Activated T-helper 17 cell treated with anti-CD3 and anti-CD28 coated beads, Interleukin-2, amount 50 U/mL, for 72 hours (primary cell): ENCODE results near the gene EIF2S2. TPM values are rescaled to one million over a fixed set of nuclear protein-coding genes. Genes with fewer than 3 reads are reported as not detected.
"Not testable (repeated sequence)": the region's sequence is repeated elsewhere in the genome, so short reads cannot be mapped to it uniquely, and the experiment has no call there.

Experiments used
- ATAC-seq: fragments of 150-1000 bp; cut with Tn5 transposase; replicated peaks from 2 replicates; pipeline ENCODE4 v1.10.0; 2021; ENCODE audit warnings: mild to moderate bottlenecking, moderate library complexity
- H3K27ac Mint-ChIP-seq: one replicate; pipeline ENCODE4 v1.8.0; 2022; ENCODE audit warnings: mixed read lengths
- H3K27me3 Mint-ChIP-seq: one replicate; pipeline ENCODE4 v1.8.0; 2022; ENCODE audit warnings: mixed read lengths
- H3K36me3 Mint-ChIP-seq: one replicate; pipeline ENCODE4 v1.8.0; 2022; ENCODE audit warnings: low read depth, mild to moderate bottlenecking, mixed read lengths
- H3K4me1 Mint-ChIP-seq: one replicate; pipeline ENCODE4 v1.8.0; 2022; ENCODE audit warnings: mixed read lengths
- H3K4me3 Mint-ChIP-seq: one replicate; pipeline ENCODE4 v1.8.0; 2022; ENCODE audit warnings: mild to moderate bottlenecking, mixed read lengths
- H3K9me3 Mint-ChIP-seq: one replicate; pipeline ENCODE4 v1.8.0; 2022; ENCODE audit warnings: mixed read lengths
- total RNA-seq, 2 donors: library from RNA; stranded (reverse); gene quantifications; one replicate each; pipeline ENCODE4 v1.2.3, GENCODE V29; 2022

The EIF2S2 gene, protein sequence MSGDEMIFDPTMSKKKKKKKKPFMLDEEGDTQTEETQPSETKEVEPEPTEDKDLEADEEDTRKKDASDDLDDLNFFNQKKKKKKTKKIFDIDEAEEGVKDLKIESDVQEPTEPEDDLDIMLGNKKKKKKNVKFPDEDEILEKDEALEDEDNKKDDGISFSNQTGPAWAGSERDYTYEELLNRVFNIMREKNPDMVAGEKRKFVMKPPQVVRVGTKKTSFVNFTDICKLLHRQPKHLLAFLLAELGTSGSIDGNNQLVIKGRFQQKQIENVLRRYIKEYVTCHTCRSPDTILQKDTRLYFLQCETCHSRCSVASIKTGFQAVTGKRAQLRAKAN
- total RNA-seq = 100 to 1,000 TPM in 1 of 2 donors, 10 to 100 TPM in 1; 64.0 to 107 TPM

DNA sequence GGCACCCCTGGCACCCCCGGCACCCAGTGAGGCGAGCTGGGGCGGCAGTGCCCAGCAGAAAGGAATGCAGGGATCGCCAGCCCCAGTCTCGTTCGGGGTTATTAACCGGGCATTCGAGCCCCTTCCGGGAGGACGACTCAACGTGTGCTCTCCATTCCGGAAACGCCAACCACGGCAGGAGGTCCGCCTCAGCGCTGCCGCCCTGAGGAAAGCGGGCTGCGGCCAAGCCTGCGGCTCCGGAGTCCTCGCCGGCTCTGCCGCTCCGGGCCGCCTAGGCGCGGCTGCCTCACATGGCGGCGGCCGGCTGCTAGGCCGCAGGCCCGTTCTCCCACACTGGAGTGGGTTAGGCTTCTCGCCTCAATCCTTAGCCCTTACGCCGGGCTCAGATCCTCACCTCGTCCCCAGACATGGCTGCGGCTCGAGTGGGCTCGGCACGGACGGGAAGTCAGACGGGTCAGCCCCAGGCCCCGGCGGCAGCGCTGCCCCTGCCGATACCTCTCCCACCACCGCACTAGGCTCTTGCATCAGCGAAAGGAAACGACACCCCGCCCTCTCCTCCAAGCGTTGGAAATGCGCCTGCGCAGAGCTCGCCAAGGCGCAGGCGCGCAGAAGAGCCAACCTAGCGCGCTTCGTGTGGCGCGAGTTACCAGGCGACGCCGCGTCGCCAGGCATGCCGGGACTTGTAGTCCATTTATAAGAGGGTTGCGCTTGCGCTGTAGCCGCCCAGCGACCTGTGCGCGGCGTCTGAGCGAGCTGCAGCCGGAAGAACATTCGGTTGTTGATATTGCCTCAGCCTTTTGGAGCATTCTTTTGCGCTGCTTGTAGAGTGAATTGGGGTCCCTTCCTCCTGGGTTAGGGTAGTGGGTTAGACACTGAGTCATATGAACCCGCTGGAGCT, at the start of gene EIF2S2:
Gene EIF2S2 (minus strand): TSS at position 542 of the 898 bp plus-strand sequence. CDS start 133 bp downstream, at position 409.
- Mint-ChIP-seq H3K36me3 (peaks cover 53% of the 10 kb centered on the region), H3K27me3 (no peaks in the 10 kb centered on the region), H3K4me1 (peaks cover 33% of the 10 kb centered on the region), H3K9me3 (peaks cover 3% of the 10 kb centered on the region), H3K4me3 (peak within 1 kb of the TSS; percentile 96), H3K27ac (peak within 1 kb of the TSS; percentile 95)
- ATAC-seq = peak; percentile 90

DNA sequence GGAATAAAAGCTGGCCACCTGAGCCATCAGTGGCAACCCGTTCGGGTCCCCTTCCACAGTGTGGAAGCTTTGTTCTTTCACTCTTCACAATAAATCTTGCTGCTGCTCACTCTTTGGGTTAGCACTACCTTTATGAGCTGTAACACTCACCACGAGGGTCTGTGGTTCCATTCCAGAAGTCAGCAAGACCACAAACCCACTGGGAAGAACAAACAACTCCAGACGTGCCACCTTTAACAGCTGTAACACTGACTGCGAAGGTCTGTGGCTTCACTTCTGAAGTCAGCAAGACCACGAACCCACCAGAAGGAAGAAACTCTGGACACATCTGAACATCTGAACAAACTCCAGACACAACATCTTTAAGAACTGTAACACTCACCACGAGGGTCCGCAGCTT, 45.7 kb upstream of the EIF2S2 start:
- H3K27ac Mint-ChIP-seq, H3K4me3 Mint-ChIP-seq: not testable (repeated sequence)

DNA sequence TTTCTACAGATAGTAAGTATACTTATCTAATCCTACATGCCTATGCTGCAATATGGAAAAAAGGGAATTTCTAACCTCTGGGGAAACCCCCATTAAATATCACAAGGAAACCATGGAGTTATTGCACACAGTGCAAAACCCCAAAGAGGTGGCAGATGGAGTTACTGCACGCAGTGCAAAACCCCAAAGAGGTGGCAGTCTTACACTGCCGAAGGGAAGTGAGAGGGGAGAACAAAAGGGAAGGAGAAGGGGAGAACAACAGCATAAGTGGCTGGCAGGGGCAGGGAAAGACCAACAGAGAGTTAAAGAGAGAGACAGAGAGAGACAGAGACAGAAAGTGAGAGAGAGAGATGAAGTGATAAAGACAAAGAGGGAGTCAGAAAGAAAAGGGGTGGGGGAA, 43.8 kb upstream of the EIF2S2 start:
- no peak overlapping the region for H3K4me3 Mint-ChIP-seq
- H3K27ac Mint-ChIP-seq = no peak overlapping the region
- H3K4me1 Mint-ChIP-seq = no peaks in the 10 kb centered on the region
- no peaks in the 10 kb centered on the region for H3K36me3 Mint-ChIP-seq
- H3K9me3 Mint-ChIP-seq = no peaks in the 10 kb centered on the region
- peaks cover 11% of the 10 kb centered on the region for H3K27me3 Mint-ChIP-seq
- no peak for ATAC-seq

More for the DNA sequence above, 45.7 kb upstream of the EIF2S2 start:
- not testable (repeated sequence) for H3K4me1 Mint-ChIP-seq, ATAC-seq, H3K36me3 Mint-ChIP-seq, H3K9me3 Mint-ChIP-seq
- H3K27me3 Mint-ChIP-seq = peaks cover 11% of the 10 kb centered on the region

DNA sequence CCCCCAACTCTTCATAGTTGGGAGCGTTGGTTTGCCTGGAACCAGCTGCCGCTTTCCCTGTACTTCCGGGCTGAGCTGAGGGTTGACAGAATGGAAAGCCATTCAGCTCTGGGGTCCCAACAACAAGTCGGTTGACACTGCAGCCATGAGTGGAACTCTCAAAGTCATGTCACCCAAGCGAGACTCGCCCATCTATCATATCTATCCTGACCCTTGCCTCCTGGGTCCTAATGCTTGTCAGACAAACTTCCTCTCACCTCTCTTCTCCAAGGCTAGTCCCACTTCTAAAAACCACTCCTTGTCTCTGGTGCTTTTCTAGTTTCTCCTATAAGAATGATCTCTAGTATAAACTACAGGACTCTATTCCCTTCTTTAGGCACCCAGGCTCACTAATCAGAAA, 41.1 kb upstream of the EIF2S2 start:
- not testable (repeated sequence) for ATAC-seq, H3K9me3 Mint-ChIP-seq, H3K27ac Mint-ChIP-seq, H3K36me3 Mint-ChIP-seq, H3K4me1 Mint-ChIP-seq, H3K4me3 Mint-ChIP-seq
- peaks cover 11% of the 10 kb centered on the region for H3K27me3 Mint-ChIP-seq

DNA sequence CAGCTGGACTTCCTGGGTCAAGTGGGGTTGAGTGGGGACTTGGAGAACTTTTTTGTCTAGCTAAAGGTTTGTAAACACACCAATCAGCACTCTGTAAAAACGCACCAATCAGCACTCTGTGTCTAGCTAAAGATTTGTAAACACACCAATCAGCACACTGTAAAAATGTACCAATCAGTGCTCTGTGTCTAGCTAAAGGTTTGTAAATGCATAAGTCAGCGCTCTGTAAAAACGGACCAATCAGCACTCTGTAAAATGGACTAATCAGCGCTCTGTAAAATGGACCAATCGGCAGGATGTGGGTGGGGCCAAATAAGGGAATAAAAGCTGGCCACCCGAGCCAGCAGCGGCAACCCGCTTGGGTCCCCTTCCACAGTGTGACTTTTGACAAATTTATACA, 40.0 kb upstream of the EIF2S2 start:
- H3K27me3 Mint-ChIP-seq = peaks cover 11% of the 10 kb centered on the region
- H3K36me3 Mint-ChIP-seq, H3K27ac Mint-ChIP-seq, H3K4me3 Mint-ChIP-seq, H3K9me3 Mint-ChIP-seq, H3K4me1 Mint-ChIP-seq, ATAC-seq: not testable (repeated sequence)

DNA sequence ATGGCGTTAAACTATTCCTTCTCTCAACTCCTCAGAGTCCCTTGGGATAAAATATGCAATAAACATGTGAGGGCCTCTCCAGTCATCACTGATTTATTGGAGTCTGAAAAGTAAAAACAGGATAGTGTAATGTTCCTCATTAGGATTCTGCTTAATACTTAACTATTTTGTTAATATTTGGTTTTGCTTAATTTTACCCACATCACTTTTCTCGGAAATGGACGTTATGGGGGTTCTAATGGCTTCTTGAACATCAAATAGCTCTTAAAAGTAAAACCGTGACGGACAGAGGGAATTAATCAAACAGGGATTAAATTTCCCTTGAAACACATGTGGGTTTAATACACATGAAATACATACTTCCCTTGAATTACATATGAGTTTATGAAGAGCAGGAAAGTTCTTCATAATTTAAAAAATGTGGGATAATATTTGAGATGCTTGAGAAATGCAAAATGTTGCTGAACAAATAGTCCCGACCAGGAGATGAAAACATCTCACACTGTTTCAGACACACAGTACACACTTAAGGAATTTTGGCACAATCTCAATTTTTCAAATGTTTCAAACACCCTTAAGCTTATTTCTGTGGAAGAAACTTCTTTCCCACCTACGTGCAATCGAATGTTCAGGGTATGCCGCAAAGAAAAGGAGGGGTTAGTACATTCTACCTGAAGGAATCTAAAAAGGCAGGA, 38.4 kb upstream of the EIF2S2 start:
- Mint-ChIP-seq H3K36me3 (no peaks in the 10 kb centered on the region), H3K9me3 (no peaks in the 10 kb centered on the region), H3K27ac (no peak overlapping the region), H3K4me1 (no peaks in the 10 kb centered on the region), H3K4me3 (no peak overlapping the region), H3K27me3 (peaks cover 11% of the 10 kb centered on the region)
- no peak for ATAC-seq

DNA sequence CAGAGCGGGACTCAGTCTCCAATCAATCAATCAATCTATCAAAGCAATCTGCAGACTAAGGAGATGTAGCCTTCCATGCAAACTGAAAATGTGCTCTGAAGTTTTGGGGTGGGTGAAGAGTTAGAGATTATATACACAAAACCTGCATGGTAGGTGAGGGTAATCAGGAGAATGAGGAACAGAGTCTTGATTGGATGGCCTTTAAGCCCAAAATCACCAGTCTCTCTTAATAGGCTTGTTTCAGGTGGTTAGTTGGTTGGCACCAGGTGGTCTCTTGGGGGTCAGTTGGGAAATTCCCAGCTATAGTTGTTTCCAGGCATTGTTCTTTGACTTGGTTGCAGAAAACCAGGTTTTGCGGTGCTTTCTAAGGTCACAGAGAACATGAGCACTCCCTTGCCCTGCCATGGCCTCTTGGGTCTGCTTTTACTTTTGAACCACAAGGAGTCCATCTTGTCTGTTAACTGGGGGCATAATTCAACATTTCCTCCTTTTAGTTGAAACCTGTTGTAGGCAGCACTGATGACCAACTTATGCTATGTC, 33.3 kb upstream of the EIF2S2 start:
- no peak for ATAC-seq
- H3K4me3 Mint-ChIP-seq = no peak overlapping the region

DNA sequence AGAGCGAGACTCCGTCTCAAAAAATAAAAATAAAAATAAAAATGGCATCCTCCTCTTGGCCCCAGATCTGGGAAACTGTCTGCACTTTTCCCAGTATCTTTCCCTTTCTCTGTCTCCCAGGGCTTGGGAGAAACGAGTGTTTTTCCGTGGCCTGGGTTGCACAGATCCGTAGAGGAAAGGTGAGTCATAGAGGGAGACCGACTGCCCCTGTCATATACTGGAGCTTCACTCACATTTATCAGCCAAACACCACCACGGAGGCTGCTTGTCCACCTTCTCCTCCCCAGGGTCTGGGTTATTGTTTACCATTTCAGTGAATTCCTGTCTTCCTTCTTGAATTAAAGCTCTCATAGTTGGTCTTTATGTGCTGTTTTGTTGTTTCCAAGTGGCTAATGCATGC, 31.9 kb upstream of the EIF2S2 start:
- Mint-ChIP-seq H3K4me1 (no peaks in the 10 kb centered on the region), H3K27ac (no peak overlapping the region), H3K27me3 (peaks cover 12% of the 10 kb centered on the region), H3K4me3 (no peak overlapping the region), H3K9me3 (no peaks in the 10 kb centered on the region), H3K36me3 (no peaks in the 10 kb centered on the region)
- no peak for ATAC-seq

More for the DNA sequence above, 33.3 kb upstream of the EIF2S2 start:
- no peak overlapping the region for H3K27ac Mint-ChIP-seq
- H3K9me3 Mint-ChIP-seq = no peaks in the 10 kb centered on the region
- H3K27me3 Mint-ChIP-seq = peaks cover 12% of the 10 kb centered on the region
- no peaks in the 10 kb centered on the region for H3K36me3 Mint-ChIP-seq
- no peaks in the 10 kb centered on the region for H3K4me1 Mint-ChIP-seq

DNA sequence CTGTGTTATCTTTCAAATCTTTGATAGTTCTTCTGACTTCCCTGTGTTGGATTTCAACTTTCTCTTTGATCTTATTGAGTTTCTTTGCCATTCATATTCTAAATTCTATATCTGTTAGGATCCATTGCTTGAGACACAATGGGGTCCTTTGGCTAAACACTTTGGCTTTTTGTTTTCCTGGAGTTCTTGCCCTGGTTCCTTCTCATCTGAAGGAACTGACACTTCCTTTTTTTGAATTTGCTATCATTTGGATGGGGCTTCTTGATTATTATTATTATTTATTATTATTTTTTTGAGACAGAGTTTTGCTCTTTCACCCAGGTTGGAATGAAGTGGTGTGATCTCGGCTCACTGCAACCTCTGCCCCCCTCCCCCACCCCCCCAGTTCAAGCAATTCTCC, 30.1 kb upstream of the EIF2S2 start:
- Mint-ChIP-seq H3K36me3 (no peaks in the 10 kb centered on the region), H3K27ac (no peak overlapping the region), H3K9me3 (no peaks in the 10 kb centered on the region), H3K27me3 (peaks cover 16% of the 10 kb centered on the region), H3K4me3 (no peak overlapping the region), H3K4me1 (no peaks in the 10 kb centered on the region)
- no peak for ATAC-seq

DNA sequence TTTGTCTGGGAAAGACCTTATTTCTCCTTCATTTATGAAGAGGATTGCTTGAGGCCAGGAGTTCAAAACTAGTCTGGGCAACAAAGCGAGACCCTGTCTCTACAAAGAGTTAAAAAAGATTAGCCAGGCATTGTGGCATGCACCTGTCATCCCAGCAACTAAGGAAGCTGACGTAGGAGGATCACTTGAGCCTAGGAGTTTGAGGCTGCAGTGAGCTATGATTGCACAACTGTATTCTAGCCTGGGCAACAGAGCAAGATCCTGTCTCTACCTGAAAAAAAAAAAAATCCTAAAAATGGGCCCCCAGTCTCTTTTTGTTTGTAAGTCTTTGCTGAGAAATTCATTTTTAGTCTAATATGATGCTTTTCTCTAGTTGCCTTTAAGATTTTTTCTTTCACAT, 29.2 kb upstream of the EIF2S2 start:
- H3K27ac Mint-ChIP-seq = no peak overlapping the region
- no peaks in the 10 kb centered on the region for H3K4me1 Mint-ChIP-seq
- H3K27me3 Mint-ChIP-seq = peaks cover 16% of the 10 kb centered on the region
- H3K36me3 Mint-ChIP-seq = no peaks in the 10 kb centered on the region
- no peaks in the 10 kb centered on the region for H3K9me3 Mint-ChIP-seq
- H3K4me3 Mint-ChIP-seq = no peak overlapping the region
- ATAC-seq = no peak

DNA sequence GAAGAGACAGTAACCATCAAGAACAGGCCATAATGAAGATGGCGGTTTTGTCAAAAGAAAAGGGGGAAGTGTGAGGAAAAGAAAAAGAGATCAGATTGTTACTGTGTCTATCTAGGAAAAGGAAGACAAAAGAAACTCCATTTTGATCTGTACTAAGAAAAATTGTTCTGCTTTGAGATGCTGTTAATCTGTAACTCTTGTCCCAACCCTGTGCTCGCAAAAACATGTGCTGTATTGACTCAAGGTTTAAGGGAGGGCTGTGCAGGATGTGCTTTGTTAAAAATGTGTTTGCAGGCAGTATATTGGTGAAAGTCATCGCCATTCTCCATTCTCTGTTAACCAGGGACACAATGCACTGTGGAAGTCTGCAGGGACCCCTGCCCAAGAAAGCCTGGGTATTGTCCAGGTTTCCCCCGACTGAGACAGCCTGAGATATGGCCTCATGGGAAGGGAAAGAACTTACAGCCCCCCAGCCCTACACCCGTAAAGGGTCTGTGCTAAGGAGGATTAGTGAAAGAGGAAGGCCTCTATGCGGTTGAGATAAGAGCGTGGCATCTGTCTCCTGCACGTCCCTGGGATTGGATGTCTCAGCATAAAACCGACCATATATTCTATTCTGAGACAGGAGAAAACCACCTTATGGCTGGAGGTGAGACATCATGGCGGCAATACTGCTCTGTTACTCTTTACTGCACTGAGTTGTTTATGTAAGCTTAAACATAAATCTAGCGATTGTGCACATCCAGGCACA, 23.7 kb upstream of the EIF2S2 start:
- H3K4me1 Mint-ChIP-seq, H3K36me3 Mint-ChIP-seq, H3K4me3 Mint-ChIP-seq, H3K9me3 Mint-ChIP-seq, H3K27ac Mint-ChIP-seq, H3K27me3 Mint-ChIP-seq, ATAC-seq: not testable (repeated sequence)

DNA sequence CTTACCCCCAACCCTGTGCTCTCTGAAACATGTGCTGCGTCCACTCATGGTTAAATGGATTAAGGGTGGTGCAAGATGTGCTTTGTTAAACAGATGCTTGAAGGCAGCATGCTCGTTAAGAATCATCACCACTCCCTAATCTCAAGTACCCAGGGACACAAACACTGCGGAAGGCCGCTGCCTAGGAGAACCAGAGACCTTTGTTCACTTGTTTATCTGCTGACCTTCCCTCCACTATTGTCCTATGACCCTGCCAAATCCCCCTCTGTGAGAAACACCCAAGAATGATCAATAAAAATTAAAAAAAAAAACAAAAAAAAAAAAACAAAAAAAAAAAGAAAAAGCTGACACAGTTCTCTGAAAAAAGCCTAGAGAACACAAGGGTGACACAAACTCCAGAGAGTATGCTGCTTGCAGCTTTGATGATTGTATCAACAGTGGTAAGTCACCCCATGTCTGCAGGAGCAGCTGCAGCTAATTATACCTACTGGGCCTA, 21.4 kb upstream of the EIF2S2 start:
- not testable (repeated sequence) for ATAC-seq, H3K4me3 Mint-ChIP-seq, H3K9me3 Mint-ChIP-seq, H3K27ac Mint-ChIP-seq, H3K27me3 Mint-ChIP-seq, H3K4me1 Mint-ChIP-seq, H3K36me3 Mint-ChIP-seq

DNA sequence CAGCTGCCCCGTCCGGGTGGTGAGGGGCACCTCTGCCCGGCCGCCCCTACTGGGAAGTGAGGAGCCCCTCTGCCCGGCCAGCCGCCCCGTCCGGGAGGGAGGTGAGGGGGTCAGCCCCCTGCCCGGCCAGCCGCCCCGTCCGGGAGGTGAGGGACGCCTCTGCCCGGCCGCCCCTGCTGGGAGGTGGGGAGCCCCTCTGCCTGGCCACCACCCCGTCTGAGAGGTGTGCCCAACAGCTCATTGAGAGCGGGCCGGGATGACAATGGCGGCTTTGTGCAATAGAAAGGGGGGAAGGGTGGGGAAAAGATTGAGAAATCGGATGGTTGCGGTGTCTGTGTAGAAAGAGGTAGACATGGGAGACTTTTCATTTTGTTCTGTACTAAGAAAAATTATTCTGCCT, 20.9 kb upstream of the EIF2S2 start:
- H3K4me3 Mint-ChIP-seq, H3K27ac Mint-ChIP-seq, H3K27me3 Mint-ChIP-seq, H3K4me1 Mint-ChIP-seq, H3K36me3 Mint-ChIP-seq, ATAC-seq, H3K9me3 Mint-ChIP-seq: not testable (repeated sequence)

DNA sequence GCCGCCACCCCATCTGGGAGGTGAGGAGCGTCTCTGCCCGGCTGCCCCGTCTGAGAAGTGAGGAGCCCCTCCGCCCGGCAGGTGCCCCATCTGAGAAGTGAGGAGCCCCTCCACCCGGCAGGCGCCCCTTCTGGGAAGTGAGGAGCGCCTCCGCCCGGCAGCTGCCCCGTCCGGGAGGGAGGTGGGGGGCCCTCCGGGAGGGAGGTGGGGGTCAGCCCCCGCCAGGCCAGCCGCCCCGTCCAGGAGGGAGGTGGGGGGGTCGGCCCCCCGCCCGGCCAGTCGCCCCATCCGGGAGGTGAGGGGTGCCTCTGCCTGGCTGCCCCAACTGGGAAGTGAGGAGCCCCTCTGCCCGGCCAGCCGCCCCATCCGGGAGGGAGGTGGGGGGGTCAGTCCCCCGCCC, 20.4 kb upstream of the EIF2S2 start:
- not testable (repeated sequence) for H3K27me3 Mint-ChIP-seq, H3K9me3 Mint-ChIP-seq, H3K27ac Mint-ChIP-seq, ATAC-seq, H3K4me1 Mint-ChIP-seq, H3K36me3 Mint-ChIP-seq, H3K4me3 Mint-ChIP-seq
